Muscle of arm (tissue), 12 donors: ENCODE results near the gene COL25A1. TPM values are rescaled to one million over a fixed set of nuclear protein-coding genes. Genes with fewer than 3 reads are reported as not detected.

Experiments
- DNase-seq: peaks from one replicate; pipeline ENCODE4 v3.0.0-alpha.2; 2013
- polyA plus RNA-seq, 12 donors: library from polyadenylated mRNA; unstranded; fragments of 120-200 nt; gene quantifications; one replicate each; pipeline ENCODE4 v1.2.1, GENCODE V29; 2013; ENCODE audit not compliant: insufficient read length in 12 of 12

The COL25A1 gene
- polyA plus RNA-seq, 12 donors: 3.0 to 14.5 (median 6.1) TPM; not detected in 1

DNA sequence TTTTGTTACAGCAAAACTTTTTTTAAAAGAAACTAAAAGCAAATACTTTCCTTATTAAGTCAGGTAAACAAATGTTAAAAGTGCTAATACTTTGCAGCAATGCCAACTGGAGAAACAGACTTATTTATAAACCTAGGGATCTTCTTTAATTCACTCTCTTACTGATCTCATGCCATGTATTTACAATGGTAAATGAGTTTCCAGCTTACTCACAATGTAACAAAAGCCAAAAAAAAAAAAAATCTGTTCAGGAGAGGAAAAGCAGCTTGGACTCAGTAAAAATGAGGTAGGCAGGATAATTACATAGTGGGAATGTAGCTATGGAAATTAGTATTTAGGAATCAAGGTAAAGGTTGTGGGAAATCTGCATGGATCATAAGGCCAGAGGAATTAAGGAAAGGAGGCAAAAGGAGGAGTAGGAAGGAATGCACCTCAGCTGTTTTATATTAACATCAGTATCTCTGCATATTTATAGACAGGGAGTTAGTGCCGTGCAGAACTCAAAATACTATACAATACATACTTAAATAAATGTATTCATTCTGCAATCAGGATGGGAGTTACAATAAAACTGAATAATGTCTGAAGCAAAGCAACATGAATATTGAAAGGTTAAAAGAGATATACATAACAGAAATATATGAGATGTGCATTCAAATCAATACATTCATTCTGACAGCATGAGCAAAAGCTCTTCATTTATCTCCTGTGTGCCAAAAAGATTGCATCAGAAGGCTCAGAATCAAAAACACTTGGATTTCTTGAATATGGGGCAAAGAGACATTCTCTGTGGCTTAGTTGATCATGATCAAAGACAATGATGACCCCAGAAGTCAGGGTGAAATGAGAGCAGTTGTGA lies 481.7 kb downstream of the COL25A1 start:
- DNase-seq: no peak

DNA sequence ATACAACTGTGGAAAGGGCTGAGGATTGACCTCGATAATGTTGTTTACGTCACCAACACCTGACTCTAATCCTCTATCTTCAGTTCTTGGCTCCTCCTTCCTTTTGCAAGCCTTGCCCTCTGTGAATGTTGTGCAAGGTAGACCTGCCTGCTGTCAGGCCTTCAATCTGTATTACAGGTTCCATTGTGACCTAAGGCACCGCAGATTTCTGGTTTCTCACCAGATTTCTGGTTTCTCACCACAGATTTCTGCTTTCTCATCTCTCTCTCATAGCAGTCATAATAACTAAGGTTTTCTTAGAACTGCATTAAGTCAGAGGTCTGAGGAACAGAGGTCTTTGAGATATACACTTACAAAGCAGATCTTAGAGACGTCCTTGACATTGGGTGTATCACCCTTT lies 488.1 kb downstream of the COL25A1 start:
- DNase-seq: no peak

DNA sequence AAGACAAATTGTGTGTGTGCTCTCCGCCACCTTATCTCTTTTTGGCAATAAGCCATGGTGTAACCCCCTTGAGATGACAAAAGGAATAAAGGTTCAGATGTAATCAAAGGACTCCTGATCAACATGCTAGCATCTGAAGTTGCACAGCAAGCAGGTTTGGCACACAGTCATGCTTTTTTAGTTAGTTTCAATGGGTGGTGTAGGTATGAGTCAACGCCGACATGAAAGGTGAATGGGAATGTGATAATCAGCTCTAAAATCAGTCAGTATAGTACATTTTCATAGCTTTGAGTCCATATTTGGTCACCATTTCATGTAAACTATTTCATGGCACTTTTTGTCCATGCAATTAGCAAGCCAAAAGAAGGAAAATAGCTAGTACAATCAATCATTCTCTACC lies 489.2 kb downstream of the COL25A1 start:
- DNase-seq: no peak

DNA sequence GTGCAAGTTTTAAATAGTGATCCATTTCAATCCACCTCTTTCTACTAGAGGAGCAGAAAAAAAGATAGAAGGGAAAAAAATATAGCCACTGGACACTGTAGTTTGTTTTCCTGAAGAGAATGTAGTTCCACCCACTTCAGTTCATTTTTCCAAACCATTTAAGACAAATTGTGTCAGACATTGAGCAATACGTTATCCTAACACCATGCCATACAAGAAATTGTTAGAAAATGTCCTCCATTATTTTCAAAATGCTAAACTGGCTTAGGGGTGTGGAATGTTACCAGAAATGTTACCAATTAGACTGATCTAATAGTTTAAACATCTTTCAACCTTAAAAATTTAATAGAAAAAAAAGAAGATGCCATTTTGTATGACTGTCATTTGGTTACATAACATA lies 491.0 kb downstream of the COL25A1 start:
- DNase-seq: no peak

DNA sequence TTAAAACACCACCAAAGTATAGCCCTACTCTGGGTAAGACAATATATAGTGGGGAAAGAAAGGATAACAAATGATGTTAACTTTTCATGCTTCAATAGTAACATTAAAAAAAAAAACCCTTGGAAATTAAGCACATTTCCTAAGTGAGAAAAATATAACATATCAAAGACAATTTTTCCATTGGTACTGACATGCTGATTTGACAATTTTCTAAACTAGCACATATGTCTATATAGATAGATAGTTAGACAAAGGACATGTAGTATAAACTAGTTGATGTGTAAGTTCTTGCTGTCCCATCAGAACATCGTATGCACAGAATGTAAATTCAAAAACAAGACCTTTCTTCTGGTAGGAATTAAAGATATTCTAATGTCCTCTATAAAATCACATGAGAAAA lies 492.4 kb downstream of the COL25A1 start:
- DNase-seq: no peak

DNA sequence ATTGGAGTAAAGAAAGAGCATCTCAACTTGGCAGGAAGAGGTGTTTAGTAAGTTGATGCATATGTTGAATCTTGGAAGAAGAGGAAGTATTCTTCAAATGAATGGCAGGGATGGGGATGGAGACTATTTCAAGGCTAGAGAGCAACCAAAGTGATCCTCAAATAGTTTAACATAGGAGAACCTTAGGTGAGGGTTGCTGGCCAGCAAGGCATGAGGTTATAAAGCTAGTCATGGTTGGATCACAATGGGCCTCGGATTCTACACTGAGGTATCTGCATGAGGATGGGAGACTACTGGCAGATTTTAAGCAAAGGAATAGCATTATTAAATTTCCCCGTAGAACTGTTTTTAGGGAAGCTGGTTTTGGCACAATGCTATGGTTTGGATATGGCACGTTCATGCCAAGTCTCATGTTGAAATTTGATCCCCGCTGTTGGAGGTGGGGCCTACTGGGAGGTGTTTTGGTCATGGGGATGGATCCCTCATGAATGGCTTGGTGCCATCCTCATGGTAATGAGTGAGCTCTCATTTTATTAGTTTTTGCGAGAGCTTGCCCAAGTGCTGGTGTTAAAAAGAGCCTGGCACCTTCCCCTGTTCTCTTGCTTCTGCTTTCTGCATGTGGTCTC lies 497.7 kb downstream of the COL25A1 start:
- no peak for DNase-seq

DNA sequence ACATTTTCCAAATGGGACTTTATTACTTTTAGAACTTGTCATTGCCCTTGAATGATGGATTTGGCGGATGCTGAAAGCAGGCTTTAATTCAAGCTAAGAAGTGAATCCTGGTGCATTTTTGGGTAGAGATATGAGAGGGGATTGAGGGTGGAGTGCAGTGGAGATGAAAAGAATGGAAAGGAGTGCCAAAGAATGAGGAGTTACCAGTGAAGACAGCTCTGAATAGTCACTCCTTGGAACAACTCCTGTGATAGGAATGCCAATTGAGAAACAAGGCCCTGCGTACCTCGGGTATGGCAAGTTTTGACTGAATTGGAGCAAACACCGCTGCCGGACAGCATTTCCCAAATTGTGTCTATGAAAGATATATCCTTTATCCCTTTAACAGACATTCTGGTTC lies 503.2 kb downstream of the COL25A1 start:
- DNase-seq: no peak

DNA sequence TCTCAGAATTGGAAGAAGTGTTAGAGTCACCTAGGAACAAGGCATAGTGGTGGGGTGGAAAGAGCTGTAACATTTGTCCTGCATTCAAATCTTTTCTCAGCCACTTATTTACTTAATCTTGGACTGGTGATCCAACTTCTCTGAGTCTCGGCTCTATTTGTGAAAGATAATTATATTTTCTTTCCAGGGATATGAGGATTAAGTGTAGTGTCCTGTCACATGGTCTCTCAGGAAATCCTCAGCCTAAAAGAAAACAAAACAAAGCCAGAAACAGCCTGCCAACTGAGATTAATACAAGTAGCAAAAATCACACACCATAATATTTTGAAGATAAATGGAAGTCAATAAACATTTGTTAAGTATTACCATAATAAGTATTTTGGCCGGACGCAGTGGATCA lies 506.3 kb downstream of the COL25A1 start:
- no peak for DNase-seq

DNA sequence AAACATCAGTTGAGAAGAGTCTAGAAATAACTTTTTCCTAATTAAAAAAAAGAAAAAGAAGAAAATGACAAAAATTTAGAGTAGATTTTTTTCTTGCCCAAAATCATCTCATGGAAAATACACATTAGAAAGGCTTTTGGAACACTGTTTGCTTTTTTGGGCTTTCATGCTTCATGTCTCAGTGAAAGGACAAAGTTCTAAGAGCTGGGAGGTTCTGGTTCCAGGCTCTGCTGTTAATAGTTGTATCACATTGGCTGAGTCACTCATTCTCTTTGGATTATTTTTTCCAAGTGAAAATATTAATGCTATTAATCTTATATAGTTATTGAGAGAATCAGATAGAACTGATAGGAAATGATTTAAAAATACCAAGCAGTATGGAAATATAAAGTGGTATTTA lies 506.7 kb downstream of the COL25A1 start:
- DNase-seq: no peak

DNA sequence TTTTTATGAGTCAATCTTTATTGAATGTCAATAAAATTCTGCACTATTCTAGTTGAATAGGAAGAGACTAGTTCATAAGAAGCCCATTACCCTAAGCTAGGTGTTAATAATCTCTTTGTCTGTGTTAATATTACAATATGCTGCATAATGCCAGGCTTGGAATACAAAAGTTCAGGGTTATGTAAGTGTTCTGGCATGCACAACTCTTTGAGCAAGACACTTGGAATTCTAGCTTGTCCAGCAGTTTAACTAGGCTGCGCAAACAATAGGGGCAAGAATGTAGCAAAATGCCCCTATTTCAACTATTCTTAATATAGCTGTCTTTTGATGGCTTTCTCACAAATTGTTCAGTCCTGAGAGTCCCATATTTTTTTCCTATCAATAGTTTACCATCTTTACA lies 508.3 kb downstream of the COL25A1 start:
- no peak for DNase-seq

DNA sequence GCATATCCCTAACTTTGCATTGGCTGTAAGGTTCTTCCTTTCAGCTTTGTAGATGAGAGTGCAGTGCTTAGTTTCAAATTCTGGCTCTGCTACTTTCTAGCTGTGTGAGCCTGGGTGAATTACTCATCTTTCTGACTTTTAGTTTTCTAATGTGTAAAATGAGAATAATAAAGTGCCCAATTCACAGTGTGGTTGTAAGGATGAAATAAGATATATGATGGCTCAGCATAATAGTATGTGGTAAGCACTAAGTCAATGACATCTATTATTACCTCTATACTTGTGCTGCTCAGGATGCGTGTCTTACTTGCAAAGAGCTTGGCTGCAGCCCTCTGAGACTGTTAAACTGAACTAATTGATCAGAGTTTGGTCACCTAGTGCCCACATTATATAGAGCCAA lies 509.0 kb downstream of the COL25A1 start:
- DNase-seq: no peak

DNA sequence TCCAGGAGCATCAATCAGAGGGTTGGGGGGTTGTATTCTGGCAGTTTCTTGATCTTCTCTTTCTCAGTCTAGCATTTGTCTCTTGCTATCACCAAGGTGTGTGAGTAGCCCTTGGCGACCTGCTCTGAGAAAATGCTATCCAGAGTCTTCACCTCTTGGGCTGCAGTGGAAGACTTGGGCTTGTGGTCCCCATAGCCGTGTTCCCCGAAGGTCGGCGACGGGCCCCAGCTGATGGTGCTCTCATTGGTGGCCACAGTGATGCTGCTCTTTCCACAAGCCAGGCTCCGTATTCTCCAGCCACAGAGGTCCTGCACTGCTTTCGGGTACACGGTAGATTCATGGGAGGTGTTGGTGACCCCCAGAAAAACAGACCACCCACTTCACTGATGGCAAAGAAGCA lies 513.7 kb downstream of the COL25A1 start:
- no peak for DNase-seq

DNA sequence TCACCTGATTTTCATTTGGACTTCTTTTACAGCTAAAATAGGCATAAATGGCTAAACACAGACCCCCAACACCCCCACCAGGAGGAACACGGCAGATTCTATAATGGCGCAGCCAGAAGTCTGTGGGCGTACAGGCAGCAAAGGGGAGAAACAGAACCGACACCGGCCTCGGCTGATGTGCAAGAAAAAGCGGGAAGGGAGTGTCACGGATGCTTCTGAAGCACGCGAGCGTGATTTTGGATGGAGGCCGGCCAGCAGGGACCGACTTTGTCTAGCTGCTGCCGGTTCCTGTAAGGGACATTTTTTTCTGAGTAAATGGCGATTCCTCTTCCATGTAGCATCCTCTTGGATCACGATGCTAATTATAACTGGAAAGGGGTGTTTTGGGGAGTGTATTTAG lies 514.7 kb downstream of the COL25A1 start:
- DNase-seq: no peak

DNA sequence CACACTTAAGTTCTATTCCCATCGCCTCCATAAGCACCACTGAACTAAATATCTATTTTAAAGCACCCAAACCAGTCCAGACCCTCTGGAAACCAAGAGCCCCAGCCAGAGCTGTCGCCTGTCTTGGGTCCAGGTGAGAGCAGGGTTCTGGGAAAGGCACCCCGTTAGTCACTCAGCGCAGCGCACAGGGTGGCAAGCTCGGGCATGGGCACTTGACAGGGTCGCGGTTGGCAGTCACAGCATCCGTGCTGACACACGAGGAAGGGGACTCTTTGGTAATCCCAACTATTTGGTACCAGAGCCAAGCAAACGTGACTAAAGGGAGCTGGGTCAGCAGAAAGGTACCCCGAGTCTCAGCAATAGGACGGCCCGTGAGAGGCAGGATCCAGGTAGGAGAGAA lies 515.4 kb downstream of the COL25A1 start:
- DNase-seq: no peak

DNA sequence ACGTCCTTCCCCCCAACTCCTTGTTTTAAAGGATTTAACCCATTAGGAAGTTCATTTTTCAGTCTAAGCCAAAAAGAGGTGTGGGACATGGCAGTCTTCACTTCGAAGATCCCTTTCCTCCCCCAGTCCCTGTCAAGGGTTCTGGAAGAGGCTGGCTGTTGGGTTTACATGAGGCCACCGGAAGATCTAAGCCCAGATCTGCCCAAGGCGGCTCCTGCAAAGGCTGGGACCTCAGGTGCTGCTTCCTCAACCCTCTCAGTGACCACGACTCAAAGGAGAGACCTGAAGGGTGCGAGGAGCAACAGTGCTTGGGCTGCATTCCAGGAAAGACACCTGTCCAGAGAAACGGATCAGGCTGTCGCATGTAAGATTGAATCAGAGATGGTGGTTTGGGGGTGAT lies 516.1 kb downstream of the COL25A1 start:
- no peak for DNase-seq

DNA sequence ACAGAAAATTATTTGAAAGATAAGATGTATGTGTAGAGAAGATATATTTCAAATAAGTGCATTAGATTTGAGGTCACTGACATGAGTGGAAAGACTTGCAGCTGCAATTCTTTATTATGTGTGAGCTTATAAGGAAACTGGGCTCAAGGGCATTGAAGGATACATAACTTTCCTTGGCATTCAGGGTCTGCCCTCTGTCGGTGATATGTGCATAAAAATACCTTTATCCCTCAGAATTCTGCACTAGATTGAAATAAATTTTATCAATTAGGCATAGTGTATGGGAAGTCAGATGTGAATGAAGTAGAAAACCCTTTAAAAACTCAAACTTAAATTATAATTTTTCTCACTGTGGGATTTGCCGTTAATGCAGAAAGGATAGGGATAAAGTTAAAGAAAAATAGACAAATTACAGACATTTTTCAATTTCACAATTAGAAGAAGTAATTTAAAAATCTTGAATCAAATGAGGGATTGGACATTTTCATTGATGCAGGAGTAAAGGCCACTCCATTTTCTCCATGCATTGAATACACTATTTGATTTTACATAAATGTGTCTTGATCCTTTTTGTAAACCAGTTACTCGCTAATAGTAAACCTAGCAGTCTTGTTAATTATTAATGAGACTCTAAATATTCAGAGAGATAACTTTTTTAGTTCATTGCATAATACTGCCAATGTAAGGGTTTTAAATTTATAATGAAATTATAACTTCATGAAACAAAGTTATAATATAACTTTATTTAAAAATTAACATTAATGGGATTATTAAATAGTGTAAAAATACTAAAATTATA lies 518.6 kb downstream of the COL25A1 start:
- no peak for DNase-seq

DNA sequence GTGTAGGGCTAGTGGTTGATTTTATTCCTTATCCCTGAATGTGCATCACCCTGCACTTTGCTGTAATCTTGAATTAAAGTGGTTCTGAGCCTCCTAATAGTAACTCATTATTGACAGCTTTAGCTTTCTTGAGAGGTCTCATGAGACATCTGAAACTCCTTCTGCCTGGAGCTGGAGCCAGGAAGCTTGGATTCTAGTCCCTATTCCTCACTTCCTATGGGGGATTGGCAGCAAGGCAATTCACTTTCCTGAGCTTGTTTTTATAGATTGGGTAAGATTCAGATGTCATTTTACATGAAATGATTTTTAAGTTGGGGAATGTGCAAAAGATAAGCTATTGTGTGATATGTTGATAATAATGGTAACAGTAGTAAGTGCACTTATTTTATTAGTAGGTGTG lies 522.5 kb downstream of the COL25A1 start:
- DNase-seq: no peak

DNA sequence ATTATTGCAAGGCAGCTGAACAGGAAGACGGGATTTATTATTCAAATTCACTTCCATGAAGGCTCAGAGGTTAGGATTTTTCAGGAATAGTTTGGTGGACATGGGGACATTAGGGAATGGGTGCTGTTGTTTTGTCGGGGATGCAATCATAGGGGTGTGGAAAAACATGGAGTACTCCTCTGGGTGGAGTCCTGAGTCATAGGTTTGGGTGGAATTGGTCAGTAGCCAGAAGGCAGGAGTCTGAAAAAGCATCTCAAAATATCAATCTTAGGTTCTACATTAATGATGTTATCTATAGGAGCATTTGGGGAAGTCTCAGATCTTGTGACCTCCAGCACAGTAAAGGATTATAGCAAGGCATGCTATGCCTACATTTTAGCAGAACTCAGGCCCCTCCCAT lies 525.1 kb downstream of the COL25A1 start:
- no peak for DNase-seq

DNA sequence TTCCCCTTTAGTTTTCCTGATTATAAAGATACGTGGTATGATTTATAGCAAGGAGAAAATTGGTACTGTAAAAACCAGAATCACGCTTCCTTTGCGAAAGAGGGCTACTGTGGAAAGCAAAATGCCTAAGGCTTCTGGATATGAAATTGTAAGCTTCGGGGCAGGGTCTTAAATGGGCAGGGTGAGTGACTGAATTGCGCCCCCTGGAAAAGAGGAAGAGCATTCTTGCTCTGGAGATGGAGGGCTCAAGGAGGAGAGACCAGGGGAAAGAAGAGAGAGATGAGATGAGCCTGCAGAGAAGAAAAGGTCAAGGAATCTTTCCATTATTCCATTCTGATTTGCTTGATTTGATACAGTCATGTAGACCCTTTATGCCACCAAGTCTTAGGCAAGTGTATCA lies 526.5 kb downstream of the COL25A1 start:
- DNase-seq: no peak

DNA sequence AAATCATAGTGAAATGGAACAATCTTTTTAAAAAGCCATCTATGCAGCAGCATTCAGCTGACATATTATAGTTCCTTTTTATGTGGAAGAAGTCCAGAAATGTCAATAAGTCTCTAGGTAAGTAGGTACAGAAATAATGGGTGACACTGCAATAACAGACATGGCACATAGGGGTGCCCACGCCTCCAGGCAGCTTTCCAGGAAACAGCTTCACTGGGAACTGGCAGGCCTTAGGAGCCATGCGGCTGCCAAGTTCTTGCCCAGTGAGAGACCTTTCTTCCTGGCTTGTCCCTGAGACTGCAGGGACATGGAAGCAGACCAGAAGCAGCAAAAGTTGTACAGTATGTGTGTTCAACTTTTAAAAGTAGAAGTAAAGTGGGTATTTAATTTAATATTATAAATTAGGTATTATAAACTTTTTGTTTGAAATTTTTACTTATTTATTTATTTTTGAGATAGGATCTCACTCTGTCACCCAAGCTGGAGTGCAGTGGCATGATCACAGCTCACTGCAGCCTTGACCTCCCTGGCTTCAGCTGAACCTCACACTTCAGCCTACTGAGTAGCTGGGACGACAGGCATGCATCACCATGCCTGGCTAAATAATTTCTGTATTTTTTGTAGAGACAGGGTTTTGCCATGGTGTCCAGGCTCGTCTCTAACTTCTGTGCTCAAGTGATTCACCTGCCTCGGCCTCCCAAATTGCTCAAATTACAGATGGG lies 527.5 kb downstream of the COL25A1 start:
- DNase-seq: no peak

DNA sequence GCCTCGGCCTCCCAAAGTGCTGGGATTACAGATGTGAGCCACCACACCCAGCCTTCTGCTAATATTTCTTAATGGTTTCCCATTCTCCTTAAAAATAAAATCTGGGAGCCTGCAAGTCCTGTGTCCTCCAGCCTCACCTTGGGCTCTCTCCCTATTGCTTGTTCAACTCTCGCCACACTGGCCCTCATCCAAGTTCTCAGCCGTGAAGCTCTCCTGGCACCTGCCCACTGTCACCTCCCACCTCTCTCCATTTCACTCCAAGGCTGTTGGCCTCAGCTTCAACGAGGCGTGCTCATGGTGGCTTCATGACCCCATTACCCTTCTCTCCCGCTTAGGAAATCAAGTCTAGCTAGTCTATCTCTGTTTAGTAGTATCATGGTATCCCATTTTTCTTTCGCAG lies 530.1 kb downstream of the COL25A1 start:
- no peak for DNase-seq

DNA sequence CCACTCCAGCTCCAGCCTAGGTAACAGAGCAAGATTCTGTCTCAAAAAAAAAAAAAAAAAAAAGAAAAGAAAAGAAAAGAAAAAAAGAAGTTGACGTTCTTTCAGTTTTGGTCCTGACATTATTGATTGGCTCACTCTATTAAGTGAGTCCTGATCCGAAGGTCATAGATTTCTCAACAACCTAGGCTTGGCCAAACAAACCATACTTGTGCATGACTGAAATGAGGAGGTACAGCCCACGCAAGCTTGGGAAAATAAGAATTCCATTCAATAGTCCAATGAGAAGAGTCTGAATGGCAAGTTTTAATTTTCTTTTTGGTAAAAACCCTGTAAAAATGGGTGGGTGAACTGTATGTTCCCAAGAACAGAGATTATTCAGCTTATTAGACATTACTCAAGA lies 536.4 kb downstream of the COL25A1 start:
- DNase-seq: no peak
